ENCODE results near the gene SP9.
"Not testable (repeated sequence)": the region's sequence is repeated elsewhere in the genome, so short reads cannot be mapped to it uniquely, and the experiment has no call there.

Gene SP9

DNA sequence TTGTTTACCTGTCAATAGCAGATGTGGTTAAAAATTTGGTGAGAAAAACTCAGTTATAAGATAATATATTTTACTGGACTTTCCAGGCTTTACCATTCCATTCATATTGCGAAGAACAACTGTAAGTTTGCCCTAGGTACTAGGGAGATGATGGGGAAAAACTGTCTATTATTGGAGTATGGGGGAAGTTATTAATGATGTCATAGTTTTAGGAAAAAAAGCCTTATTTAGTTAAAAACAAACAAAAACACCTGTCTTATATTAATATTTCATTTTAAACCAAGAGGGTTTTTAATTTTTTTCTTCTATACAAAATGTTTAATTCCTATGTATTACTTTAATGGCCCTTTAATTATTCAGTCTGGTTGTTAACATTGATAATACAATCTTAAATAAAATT, 18.2 kb downstream of the SP9 start:
- Histone ChIP-seq H3K4me2 (no peak overlapping the region), H3K36me3 (peaks cover 12 to 65% (median 28%) of the 10 kb centered on the region in 11 experiments), H4K20me1 (peaks cover 0 to 16% (median 0%) of the 10 kb centered on the region in 11 experiments; a peak in 2 of 22 replicates), H3K9me3 (replicated peaks in 1 of 11) (no peaks in the 10 kb centered on the region; a peak in 1 of 22 replicates), H3K27me3 (no peaks in the 10 kb centered on the region), H3K4me1 (peaks cover 0 to 11% (median 3%) of the 10 kb centered on the region in 10 experiments; a peak in 7 of 20 replicates), H3K4me3 (no peak overlapping the region), H3K27ac (no peak overlapping the region), H3K9ac (no peak overlapping the region)
- no peak for TF ChIP-seq Cebpa-rat (IDR thresholded peaks at IDR 0.05)

DNA sequence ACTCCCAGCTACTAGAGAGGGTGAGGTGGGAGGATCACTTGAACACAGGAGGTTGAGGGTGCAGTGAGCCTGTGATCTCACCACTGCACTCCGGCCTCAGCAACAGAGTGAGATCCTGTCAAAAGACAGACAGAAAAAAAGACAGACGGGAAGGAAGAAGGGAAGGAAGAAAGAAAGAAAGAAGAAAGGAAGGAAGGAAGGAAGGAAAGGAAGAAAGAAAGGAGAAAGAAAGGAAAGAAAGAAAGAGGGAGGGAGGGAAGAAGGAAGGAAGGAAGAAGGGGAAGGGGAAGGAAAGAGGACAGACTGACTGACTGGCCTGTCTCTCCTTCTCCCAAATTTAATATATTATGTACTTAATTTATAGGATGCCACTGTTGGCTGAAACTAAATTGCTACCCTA, 21.6 kb downstream of the SP9 start:
- peaks cover 0 to 11% (median 3%) of the 10 kb centered on the region in 10 experiments; a peak in 7 of 20 replicates for H3K4me1 ChIP-seq
- H3K36me3 ChIP-seq, result peaks cover 15 to 71% (median 27%) of the 10 kb centered on the region in 11 experiments; a peak in 20 of 22 replicates
- peaks cover 0 to 13% (median 0%) of the 10 kb centered on the region in 11 experiments; a peak in 2 of 22 replicates for H4K20me1 ChIP-seq
- TF ChIP-seq Cebpa-rat (IDR thresholded peaks at IDR 0.05), result no peak
- H3K9ac ChIP-seq, result no peak overlapping the region
- peak overlapping the region in 1 of 11 experiments; percentile 2; a peak in 1 of 22 replicates for H3K4me2 ChIP-seq
- peaks cover 0 to 11% (median 7%) of the 10 kb centered on the region in 11 experiments; a peak in 9 of 22 replicates for H3K9me3 ChIP-seq (replicated peaks in 1 of 11)
- no peak overlapping the region for H3K27ac ChIP-seq
- H3K27me3 ChIP-seq, result no peaks in the 10 kb centered on the region
- H3K4me3 ChIP-seq, result no peak overlapping the region

- H3K4me3 ChIP-seq, H3K27me3 ChIP-seq, H3K9ac ChIP-seq, H3K27ac ChIP-seq, H3K4me2 ChIP-seq: not testable (repeated sequence)
- Histone ChIP-seq H3K9me3 (replicated peaks in 1 of 11) (peaks cover 20 to 32% (median 28%) of the 10 kb centered on the region in 11 experiments), H3K36me3 (peaks cover 46 to 87% (median 55%) of the 10 kb centered on the region in 11 experiments), H3K4me1 (peaks cover 0 to 11% (median 3%) of the 10 kb centered on the region in 10 experiments; a peak in 7 of 20 replicates), H4K20me1 (peaks cover 0 to 13% (median 0%) of the 10 kb centered on the region in 11 experiments; a peak in 2 of 22 replicates)
Measured at GRCh38 chr2:174359663-174360062, 24.9 kb downstream of the SP9 start.

GRCh38 chr2:174362949-174363348, 28.2 kb downstream of the SP9 start:
- Histone ChIP-seq H3K4me3 (no peak overlapping the region), H3K36me3 (peaks cover 70 to 99% (median 82%) of the 10 kb centered on the region in 11 experiments), H3K9me3 (replicated peaks in 1 of 11) (peaks cover 45 to 63% (median 55%) of the 10 kb centered on the region in 11 experiments), H4K20me1 (peaks cover 0 to 7% (median 0%) of the 10 kb centered on the region in 11 experiments; a peak in 2 of 22 replicates), H3K4me2 (no peak overlapping the region), H3K9ac (no peak overlapping the region), H3K27me3 (no peaks in the 10 kb centered on the region), H3K4me1 (no peaks in the 10 kb centered on the region), H3K27ac (no peak overlapping the region)
- TF ChIP-seq Cebpa-rat (IDR thresholded peaks at IDR 0.05), result no peak

DNA sequence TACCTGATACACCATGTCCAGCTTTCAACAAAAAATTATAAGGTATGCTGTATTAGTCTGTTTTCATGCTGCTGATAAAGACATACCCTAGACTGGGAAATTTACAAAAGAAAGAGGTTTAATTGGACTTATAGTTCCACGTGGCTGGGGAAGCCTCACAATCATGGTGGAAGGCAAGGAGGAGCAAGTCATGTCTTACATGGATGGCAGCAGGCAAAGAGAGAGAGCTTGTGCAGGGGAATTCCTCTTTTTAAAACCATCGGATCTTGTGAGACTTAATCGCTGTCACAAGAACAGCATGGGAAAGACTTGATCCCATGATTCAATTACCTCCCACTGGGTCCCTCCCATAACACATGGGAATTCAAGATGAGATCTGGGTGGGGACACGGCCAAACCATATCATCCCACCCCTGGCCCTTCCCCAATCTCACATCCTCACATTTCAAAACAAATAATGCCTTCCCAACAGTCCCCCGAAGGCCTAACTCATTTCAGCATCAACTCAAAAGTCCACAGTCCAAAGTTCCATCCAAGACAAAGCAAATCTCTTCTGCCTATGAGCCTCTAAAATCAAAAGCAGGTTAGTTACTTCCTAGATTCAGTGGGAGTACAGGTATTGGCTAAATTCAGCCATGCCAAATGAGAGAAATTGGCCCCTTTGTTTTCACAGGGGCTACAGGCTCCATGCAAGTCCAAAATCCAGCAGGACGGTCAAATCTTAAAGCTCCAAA, 28.9 kb downstream of the SP9 start:
- H3K4me2 ChIP-seq, H3K9ac ChIP-seq, H3K27me3 ChIP-seq, H3K4me1 ChIP-seq, H3K27ac ChIP-seq, H4K20me1 ChIP-seq: not testable (repeated sequence)
- H3K9me3 ChIP-seq (replicated peaks in 1 of 11), result peaks cover 45 to 69% (median 55%) of the 10 kb centered on the region in 11 experiments
- peaks cover 70 to 99% (median 84%) of the 10 kb centered on the region in 11 experiments for H3K36me3 ChIP-seq
- H3K4me3 ChIP-seq, result peak overlapping the region in 2 of 10 experiments; percentile 18 to 30; a peak in 2 of 20 replicates

DNA sequence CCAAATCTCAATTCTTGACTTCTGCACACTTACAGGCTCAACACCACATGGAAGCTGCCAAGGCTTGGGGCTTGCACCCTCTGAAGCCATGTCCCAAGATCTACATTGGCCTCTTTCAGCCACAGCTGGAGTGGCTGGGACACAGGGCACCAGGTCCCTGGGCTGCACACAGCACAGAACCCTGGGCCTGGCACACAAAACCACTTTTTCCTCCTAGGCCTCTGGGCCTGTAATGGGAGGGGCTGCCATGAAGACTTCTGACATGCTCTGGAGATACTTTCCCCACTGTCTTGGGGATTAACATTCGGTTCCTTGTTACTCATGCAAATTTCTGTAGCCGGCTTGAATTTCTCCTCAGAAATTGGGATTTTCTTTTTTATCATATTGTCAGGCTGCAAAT, 29.9 kb downstream of the SP9 start:
- Histone ChIP-seq H3K9me3 (replicated peaks in 1 of 11) (peaks cover 45 to 69% (median 55%) of the 10 kb centered on the region in 11 experiments), H3K36me3 (peaks cover 76 to 100% (median 89%) of the 10 kb centered on the region in 11 experiments), H3K9ac (no peak overlapping the region), H4K20me1 (peaks cover 0 to 13% (median 0%) of the 10 kb centered on the region in 11 experiments; a peak in 1 of 22 replicates), H3K27me3 (no peaks in the 10 kb centered on the region), H3K4me3 (peak overlapping the region in 3 of 10 experiments; percentile 18 to 30 (median 24); a peak in 4 of 20 replicates), H3K4me2 (no peak overlapping the region), H3K4me1 (no peaks in the 10 kb centered on the region), H3K27ac (no peak overlapping the region)
- no peak for TF ChIP-seq Cebpa-rat (IDR thresholded peaks at IDR 0.05)

- Histone ChIP-seq H4K20me1 (peaks cover 0 to 13% (median 0%) of the 10 kb centered on the region in 11 experiments; a peak in 1 of 22 replicates), H3K27me3 (no peaks in the 10 kb centered on the region), H3K4me1 (no peaks in the 10 kb centered on the region), H3K4me3 (0 out of 20 replicates have a peak overlapping the region, but pooled peaks of 1 of the 10 experiments have one; percentile 30), H3K27ac (no peak overlapping the region), H3K9ac (no peak overlapping the region), H3K36me3 (peaks cover 74 to 100% (median 89%) of the 10 kb centered on the region in 11 experiments), H3K4me2 (no peak overlapping the region), H3K9me3 (replicated peaks in 1 of 11) (peaks cover 41 to 59% (median 47%) of the 10 kb centered on the region in 11 experiments)
- no peak for TF ChIP-seq Cebpa-rat (IDR thresholded peaks at IDR 0.05)
Measured at GRCh38 chr2:174365571-174365970, 30.8 kb downstream of the SP9 start.

- no peak overlapping the region for H3K27ac ChIP-seq
- H3K4me2 ChIP-seq, result no peak overlapping the region
- peaks cover 0 to 13% (median 0%) of the 10 kb centered on the region in 11 experiments; a peak in 2 of 22 replicates for H4K20me1 ChIP-seq
- TF ChIP-seq Cebpa-rat (IDR thresholded peaks at IDR 0.05), result no peak
- peaks cover 63 to 99% (median 88%) of the 10 kb centered on the region in 11 experiments for H3K36me3 ChIP-seq
- H3K9ac ChIP-seq, result no peak overlapping the region
- H3K27me3 ChIP-seq, result no peaks in the 10 kb centered on the region
- no peak overlapping the region for H3K4me3 ChIP-seq
- no peaks in the 10 kb centered on the region for H3K4me1 ChIP-seq
- H3K9me3 ChIP-seq (replicated peaks in 1 of 11), result peaks cover 31 to 49% (median 37%) of the 10 kb centered on the region in 11 experiments
Measured at GRCh38 chr2:174368691-174369090, 33.9 kb downstream of the SP9 start.

GRCh38 chr2:174376967-174377366, 42.2 kb downstream of the SP9 start:
- Histone ChIP-seq H3K9me3 (replicated peaks in 1 of 11) (no peaks in the 10 kb centered on the region), H3K9ac (no peak overlapping the region), H3K4me2 (no peak overlapping the region), H3K27me3 (no peaks in the 10 kb centered on the region), H3K36me3 (peaks cover 72 to 100% (median 94%) of the 10 kb centered on the region in 11 experiments), H4K20me1 (peaks cover 0 to 9% (median 0%) of the 10 kb centered on the region in 11 experiments; a peak in 2 of 22 replicates), H3K4me1 (no peaks in the 10 kb centered on the region), H3K4me3 (no peak overlapping the region), H3K27ac (no peak overlapping the region)
- no peak for TF ChIP-seq Cebpa-rat (IDR thresholded peaks at IDR 0.05)
